Activated CD8-positive, alpha-beta T cell treated with anti-CD3 and anti-CD28 coated beads for 36 hours (primary cell): ENCODE results near the gene PRPF18. TPM values are rescaled to one million over a fixed set of nuclear protein-coding genes. Genes with fewer than 3 reads are reported as not detected.

Experiments
- ATAC-seq: fragments of 200-7000 bp; cut with Tn5 transposase; one replicate; pipeline ENCODE4 v1.10.0; 2021; ENCODE audit warnings: mild to moderate bottlenecking, moderate library complexity
- CTCF ChIA-PET: fragments of 350-600 bp; sonication (Branson Sonifier 250); formaldehyde crosslinking; loops from one replicate; lab custom pipeline; 2021; ENCODE audit warnings: antibody characterized with exemption; lab: Charles Lee
- POLR2A ChIA-PET: fragments of 350-600 bp; sonication (Branson Sonifier 250); formaldehyde crosslinking; loops from one replicate; lab custom pipeline; 2021; ENCODE audit warnings: antibody characterized with exemption; lab: Charles Lee
- DNase-seq: peaks from one replicate; pipeline ENCODE4 v3.0.0-alpha.2; 2020
- H3K27ac Mint-ChIP-seq: one replicate; pipeline ENCODE4 v1.8.0; 2021; ENCODE audit warnings: mild to moderate bottlenecking, mixed read lengths
- H3K27me3 Mint-ChIP-seq: one replicate; pipeline ENCODE4 v1.8.0; 2021; ENCODE audit warnings: mixed read lengths
- H3K36me3 Mint-ChIP-seq: one replicate; pipeline ENCODE4 v1.8.0; 2021; ENCODE audit warnings: low read depth, mixed read lengths
- H3K4me1 Mint-ChIP-seq: one replicate; pipeline ENCODE4 v1.8.0; 2021; ENCODE audit warnings: low read depth, mixed read lengths
- H3K4me3 Mint-ChIP-seq: one replicate; pipeline ENCODE4 v1.8.0; 2021; ENCODE audit warnings: mild to moderate bottlenecking, moderate library complexity, mixed read lengths
- H3K9me3 Mint-ChIP-seq: one replicate; pipeline ENCODE4 v1.8.0; 2021; ENCODE audit warnings: mixed read lengths
- CTCF ChIP-seq: fragments of 200-600 bp; IDR thresholded peaks from one replicate; pipeline ENCODE4 v1.8.0; 2022; ENCODE audit warnings: antibody characterized with exemption, mild to moderate bottlenecking
- intact Hi-C: fragments of 100-400 bp; cut with micrococcal nuclease; formaldehyde crosslinking; loops from one replicate; pipeline ENCODE4 v1.10.0; 2022
- total RNA-seq, 2 experiments: library from RNA; stranded (reverse); gene quantifications; one replicate each; pipeline ENCODE4 v1.2.3, GENCODE V29; 2021

Gene PRPF18
- total RNA-seq, 2 experiments from 2014 or later = 17.9 to 18.4 TPM

GRCh38 chr10:13597909-13598308, 11.1 kb downstream of the PRPF18 start:
- peaks cover 9% of the 10 kb centered on the region for H3K36me3 Mint-ChIP-seq
- CTCF ChIA-PET = interaction anchor here (1.7 kb wide), 1 partner anchor 11 kb away, joined by 5 read pairs; the partner anchor contains the start of gene PRPF18
- H3K4me1 Mint-ChIP-seq = peaks cover 11% of the 10 kb centered on the region
- no peaks in the 10 kb centered on the region for H3K27me3 Mint-ChIP-seq
- DNase-seq (no peak), ATAC-seq (no peak)
- no peak overlapping the region for H3K4me3 Mint-ChIP-seq
- no peak for TF ChIP-seq CTCF
- H3K9me3 Mint-ChIP-seq = no peaks in the 10 kb centered on the region
- H3K27ac Mint-ChIP-seq = no peak overlapping the region
- intact Hi-C loops = no loop called here
- POLR2A ChIA-PET = no interaction called here

GRCh38 chr10:13604357-13605040, 17.7 kb downstream of the PRPF18 start:
- Mint-ChIP-seq H3K4me3 (no peak overlapping the region), H3K36me3 (peaks cover 17% of the 10 kb centered on the region), H3K9me3 (no peaks in the 10 kb centered on the region), H3K27me3 (no peaks in the 10 kb centered on the region), H3K27ac (no peak overlapping the region), H3K4me1 (no peaks in the 10 kb centered on the region)
- intact Hi-C loops = no loop called here
- DNase-seq (no peak), ATAC-seq (no peak)
- no peak for TF ChIP-seq CTCF
- POLR2A ChIA-PET = interaction anchor here (2.1 kb wide), 1 partner anchor 11 kb away, joined by 6 read pairs; no protein-coding TSS in a partner anchor
- CTCF ChIA-PET = interaction anchor here (1.0 to 1.4 kb wide), 4 partner anchors 9 to 173 kb away, joined by 3 to 4 read pairs (median 4); partner anchors contain the start of gene PRPF18

- Mint-ChIP-seq H3K27me3 (no peaks in the 10 kb centered on the region), H3K27ac (no peak overlapping the region), H3K4me1 (no peaks in the 10 kb centered on the region), H3K9me3 (no peaks in the 10 kb centered on the region), H3K36me3 (peaks cover 28% of the 10 kb centered on the region), H3K4me3 (no peak overlapping the region)
- POLR2A ChIA-PET = no interaction called here
- TF ChIP-seq CTCF = no peak
- intact Hi-C loops = no loop called here
- no peak for DNase-seq
- no peak for ATAC-seq
- CTCF ChIA-PET = interaction anchor here (1.0 to 1.2 kb wide), 2 partner anchors 11 to 22 kb away, joined by 3 read pairs; partner anchors contain the start of gene PRPF18
These were observed 21.6 kb downstream of the PRPF18 start for GRCh38 chr10:13608246-13608853.

GRCh38 chr10:13612654-13613373, 26.0 kb downstream of the PRPF18 start:
- Mint-ChIP-seq H3K27ac (no peak overlapping the region), H3K27me3 (no peaks in the 10 kb centered on the region), H3K36me3 (peaks cover 44% of the 10 kb centered on the region), H3K4me3 (no peak overlapping the region), H3K9me3 (no peaks in the 10 kb centered on the region), H3K4me1 (no peaks in the 10 kb centered on the region)
- ChIA-PET CTCF (interaction anchor here (0.8 to 1.0 kb wide), 5 partner anchors 9 to 109 kb away, joined by 3 to 4 read pairs (median 3); no protein-coding TSS in a partner anchor), POLR2A (no interaction called here)
- intact Hi-C loops = no loop called here
- DNase-seq = no peak
- no peak for TF ChIP-seq CTCF
- no peak for ATAC-seq
